CD1c-positive myeloid dendritic cell (primary cell): ENCODE measurements around the gene PWWP3B.
"Not testable (repeated sequence)": the region's sequence is repeated elsewhere in the genome, so short reads cannot be mapped to it uniquely, and the experiment has no call there.

Experiments used
- DNase-seq: peaks from one replicate; pipeline ENCODE4 v3.0.0-alpha.2; 2016; ENCODE audit errors: extremely low spot score

The PWWP3B gene

GRCh38 chrX:106168107-106168506, at the start of gene PWWP3B:
Gene PWWP3B, plus strand, starts transcription at chrX:106168305. Its CDS starts 37,128 bp downstream, at chrX:106205433.
- no peak for DNase-seq

DNA sequence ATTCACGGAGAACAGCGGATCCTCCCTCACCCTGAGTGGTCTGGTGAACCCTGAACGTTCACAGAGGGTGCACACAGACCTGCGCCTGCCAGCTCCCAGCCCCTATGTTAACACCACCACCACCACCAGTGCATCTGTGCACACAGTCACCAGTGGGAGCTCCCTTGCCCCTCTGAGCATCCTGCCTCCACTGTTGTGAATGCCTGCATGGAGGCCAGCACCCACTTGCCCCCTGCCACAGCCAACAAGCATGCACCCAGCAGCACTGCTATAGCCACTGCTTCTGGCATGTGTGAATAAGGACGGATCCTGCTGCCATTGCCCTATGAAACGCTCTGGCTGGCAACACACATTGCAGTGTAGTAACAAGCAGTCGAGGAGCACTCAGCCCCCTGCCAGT, 29.1 kb upstream of the PWWP3B start:
- no peak for DNase-seq

DNA sequence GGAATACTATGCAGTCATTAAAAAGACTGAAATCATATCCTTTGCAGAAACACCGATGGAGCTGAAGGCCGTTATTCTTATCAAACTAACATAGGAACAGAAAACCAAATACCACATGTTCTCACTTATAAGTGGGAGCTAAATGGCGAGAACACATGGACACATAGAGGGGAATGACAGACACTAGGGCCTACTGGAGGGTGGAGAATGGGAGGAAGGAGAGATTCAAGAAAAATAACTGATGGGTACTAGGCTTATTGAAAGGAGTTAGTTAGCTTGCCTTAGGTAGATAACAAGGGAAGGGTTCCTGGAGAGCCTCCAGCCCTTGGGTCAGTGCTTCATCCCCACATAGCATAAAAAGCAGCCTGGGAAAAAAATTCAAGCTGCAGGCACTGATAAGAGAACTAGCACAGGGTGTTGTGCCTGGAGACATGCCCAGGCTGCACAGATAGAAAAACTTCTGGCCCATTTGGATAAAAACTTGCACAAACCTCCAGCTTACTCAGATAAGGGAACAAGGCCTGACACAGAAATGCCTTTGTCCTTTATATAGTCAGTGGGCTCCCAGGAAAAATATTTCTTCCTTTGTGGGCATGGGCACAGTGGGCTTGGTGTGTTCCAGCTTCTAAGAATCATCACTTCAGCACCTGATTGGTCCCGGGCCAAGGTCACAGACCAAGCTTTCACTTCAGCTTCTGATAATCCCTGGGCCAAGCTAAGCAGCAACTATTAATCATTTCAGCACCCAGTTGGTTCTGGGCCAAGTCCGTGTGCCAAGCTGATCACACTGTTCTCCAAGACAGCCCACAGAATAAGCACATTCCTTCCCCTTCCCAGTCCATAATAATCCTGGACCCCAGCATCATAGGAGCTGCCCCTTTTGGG, 23.1 kb upstream of the PWWP3B start:
- no peak for DNase-seq

DNA sequence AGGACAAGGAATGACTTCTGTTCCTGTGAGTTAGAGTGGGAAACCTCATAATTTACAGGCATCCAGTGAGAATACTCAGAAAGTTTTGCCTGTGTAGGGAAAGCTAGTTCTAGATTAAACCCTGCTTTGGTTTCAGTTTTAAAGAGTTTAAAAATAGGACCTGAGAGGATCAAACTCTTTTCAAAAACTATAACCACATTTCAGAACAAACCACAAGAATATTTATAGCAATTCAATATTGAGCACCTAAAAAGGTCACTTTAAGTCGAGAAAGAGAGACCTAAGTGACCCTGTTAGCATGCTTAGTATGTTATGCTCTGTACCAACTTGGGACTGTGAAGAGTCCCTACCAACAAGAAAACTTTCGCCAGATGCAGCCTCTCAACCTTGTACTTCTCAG, 17.4 kb upstream of the PWWP3B start:
- DNase-seq: no peak

DNA sequence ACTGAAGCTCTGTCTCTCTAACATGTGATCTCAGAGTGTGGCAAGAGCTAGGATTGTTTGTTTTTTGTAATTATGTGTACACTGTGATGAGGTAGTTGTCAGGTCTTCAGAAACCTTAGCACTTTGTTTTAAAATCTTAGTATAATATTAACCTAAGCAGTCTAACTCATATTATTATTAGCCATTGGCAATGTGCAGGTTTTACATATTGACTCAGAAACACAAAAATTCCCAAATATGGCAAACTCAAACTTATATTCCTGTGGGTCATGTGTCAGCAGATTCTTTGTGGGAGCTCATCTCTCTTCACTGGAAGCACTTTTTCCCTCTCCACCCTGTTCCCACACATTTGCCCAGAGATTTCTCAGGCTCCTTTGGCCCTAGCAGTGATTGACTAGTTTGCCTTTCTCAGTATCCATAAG, 8.2 kb upstream of the PWWP3B start:
- DNase-seq: no peak

DNA sequence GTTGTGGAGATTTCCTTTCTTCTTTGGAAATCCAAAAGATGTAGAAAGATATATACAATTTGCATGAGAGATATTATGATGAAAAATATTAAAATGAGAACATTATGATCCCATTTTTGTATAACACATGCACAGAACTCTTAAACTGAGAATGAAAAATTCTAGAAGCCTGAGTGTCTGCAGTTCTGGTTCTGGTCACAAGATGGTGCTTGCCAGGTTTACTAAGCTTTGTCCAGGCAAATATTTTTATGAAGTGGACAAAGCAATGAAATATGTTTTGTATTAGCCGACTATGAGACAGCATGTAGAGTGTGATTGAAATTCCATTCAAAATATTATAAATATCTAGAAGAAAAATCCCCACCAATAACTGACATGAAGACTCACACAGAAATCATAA, 2.2 kb downstream of the PWWP3B start:
- no peak for DNase-seq

- DNase-seq: no peak
These were observed 3.3 kb downstream of the PWWP3B start for GRCh38 chrX:106171293-106171820.

- DNase-seq: no peak
These were observed 9.2 kb downstream of the PWWP3B start for GRCh38 chrX:106177106-106177981.

GRCh38 chrX:106177982-106178321, 9.8 kb downstream of the PWWP3B start:
- DNase-seq: no peak

DNA sequence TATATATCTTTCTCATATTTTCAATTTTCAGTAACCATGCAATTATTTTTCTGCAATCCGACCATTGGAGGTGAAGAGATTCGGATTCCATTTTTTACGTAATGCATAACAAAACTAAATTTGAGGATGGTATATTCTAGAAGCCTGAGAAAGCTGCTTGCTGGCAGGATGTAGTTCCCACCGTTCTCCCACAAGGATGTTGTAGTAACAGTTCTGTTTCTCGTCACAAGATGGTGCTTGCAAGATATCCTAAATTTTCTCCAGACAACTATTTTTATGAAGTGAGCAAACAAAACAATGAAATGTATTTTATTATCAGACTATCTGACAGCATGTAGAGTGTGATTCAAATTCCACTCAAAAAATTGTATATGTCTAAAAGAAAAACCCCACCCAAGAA, 10.7 kb downstream of the PWWP3B start:
- no peak for DNase-seq

- not testable (repeated sequence) for DNase-seq
These were observed 15.6 kb downstream of the PWWP3B start for GRCh38 chrX:106183685-106184084.

GRCh38 chrX:106201502-106202178, 33.5 kb downstream of the PWWP3B start:
- no peak for DNase-seq

DNA sequence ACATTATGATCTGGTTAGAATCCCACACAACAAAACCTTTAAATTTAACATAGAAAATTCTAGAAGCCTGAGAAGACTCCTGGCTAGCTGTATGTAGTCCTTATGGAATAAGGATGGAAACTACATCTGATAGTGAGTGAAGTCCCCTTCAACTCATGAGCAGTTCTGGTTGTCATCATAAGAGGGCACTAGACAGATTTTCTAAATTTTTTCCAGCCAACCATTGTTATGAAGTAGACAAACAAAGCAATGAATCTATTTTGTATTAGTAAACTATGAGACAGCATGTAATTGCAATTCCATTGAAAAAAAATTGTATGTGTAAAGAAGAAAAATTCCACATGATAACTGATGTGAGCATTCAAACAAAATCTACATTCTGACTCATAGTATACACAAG, 35.2 kb downstream of the PWWP3B start:
- no peak for DNase-seq

GRCh38 chrX:106208154-106208553, 40.0 kb downstream of the PWWP3B start:
- DNase-seq: no peak
